Gastroesophageal sphincter (tissue), 3 donors: ENCODE measurements around the gene FMN2.

Experiments
- EP300 ChIP-seq: sonication (generic); formaldehyde crosslinking; IDR thresholded peaks from one replicate; pipeline ENCODE4 v1.6.1; 2017; ENCODE audit warnings: antibody characterized with exemption, mild to moderate bottlenecking
- POLR2A ChIP-seq, 2 donors: fragments of 450-650 bp; IDR thresholded peaks; one replicate each; pipeline ENCODE4 v1.6.1; 2017; ENCODE audit warnings: antibody characterized with exemption in 2 of 2, mild to moderate bottlenecking in 2 of 2, moderate library complexity in 1 of 2
- POLR2AphosphoS5 ChIP-seq: sonication (generic); formaldehyde crosslinking; IDR thresholded peaks from one replicate; pipeline ENCODE4 v1.6.1; 2017; ENCODE audit warnings: antibody characterized with exemption
- TF ChIP-seq, protein P1 (sequence below), 4 experiments: fragments of 200-600 bp in 2 of 4; fragments of 450-650 bp in 2 of 4; sonication (generic) in 1 of 4; IDR thresholded peaks; one replicate each; pipeline ENCODE4 v1.5.1; 2017 to 2019; ENCODE audit warnings: antibody characterized with exemption in 4 of 4, mild to moderate bottlenecking in 2 of 4, moderate library complexity in 2 of 4

DNA sequence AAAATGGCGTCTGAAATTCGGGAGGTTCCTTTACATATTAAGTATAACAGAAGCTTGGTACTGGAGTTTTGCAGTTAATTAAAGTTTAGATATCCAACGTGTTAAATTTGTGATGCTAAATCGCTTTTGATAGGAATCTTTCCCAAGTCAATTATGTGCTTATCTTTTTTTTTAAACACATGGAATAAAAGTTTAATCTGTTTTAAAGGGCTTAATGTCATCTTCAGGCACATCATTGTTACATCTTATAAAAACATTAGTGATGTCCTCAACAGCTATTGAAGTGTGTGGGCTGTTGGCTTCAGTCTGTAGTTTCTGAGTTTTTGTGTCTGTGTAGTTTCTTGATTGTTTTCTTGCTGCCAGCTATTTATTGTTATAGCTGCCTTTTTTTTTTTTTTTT, 5.3 kb downstream of the FMN2 start:
- TF ChIP-seq POLR2A (IDR thresholded peaks at IDR 0.05) (no peak), POLR2AphosphoS5 (no peak), EP300 (no peak)
- TF ChIP-seq, protein P1, sequence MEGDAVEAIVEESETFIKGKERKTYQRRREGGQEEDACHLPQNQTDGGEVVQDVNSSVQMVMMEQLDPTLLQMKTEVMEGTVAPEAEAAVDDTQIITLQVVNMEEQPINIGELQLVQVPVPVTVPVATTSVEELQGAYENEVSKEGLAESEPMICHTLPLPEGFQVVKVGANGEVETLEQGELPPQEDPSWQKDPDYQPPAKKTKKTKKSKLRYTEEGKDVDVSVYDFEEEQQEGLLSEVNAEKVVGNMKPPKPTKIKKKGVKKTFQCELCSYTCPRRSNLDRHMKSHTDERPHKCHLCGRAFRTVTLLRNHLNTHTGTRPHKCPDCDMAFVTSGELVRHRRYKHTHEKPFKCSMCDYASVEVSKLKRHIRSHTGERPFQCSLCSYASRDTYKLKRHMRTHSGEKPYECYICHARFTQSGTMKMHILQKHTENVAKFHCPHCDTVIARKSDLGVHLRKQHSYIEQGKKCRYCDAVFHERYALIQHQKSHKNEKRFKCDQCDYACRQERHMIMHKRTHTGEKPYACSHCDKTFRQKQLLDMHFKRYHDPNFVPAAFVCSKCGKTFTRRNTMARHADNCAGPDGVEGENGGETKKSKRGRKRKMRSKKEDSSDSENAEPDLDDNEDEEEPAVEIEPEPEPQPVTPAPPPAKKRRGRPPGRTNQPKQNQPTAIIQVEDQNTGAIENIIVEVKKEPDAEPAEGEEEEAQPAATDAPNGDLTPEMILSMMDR (IDR thresholded peaks at IDR 0.05) = no peak
